K562 (cell line): ENCODE data around the gene RFX3. TPM values are rescaled to one million over a fixed set of nuclear protein-coding genes. Genes with fewer than 3 reads are reported as not detected.
A peak's percentile ranks its signal among the peaks of the same experiment; 100 is the strongest.

Experiments
- ATAC-seq: fragments of 200-7000 bp; cut with Tn5 transposase; 3 replicates; pipeline ENCODE4 v1.9.1; 2020; ENCODE audit warnings: moderate library complexity
- BruUV-seq: library from RNA; stranded (reverse); fragments of 400-500 nt; replicated peaks from 2 replicates; lab custom pipeline; 2021; lab: Mats Ljungman, UMichigan
- CTCF ChIA-PET: fragments of 300-600 bp; formaldehyde crosslinking; extraction: SDS; loops from one replicate; lab custom pipeline; 2021; ENCODE audit warnings: low intra/inter-chr PET ratio; lab: Yijun Ruan, JAX
- POLR2A ChIA-PET: fragments of 300-600, 350-650 bp; sonication (Branson Sonifier 250); formaldehyde crosslinking; extraction: SDS; loops from one replicate; lab custom pipeline; 2021; ENCODE audit warnings: antibody characterized with exemption, inconsistent platforms; lab: Yijun Ruan, JAX
- DNase-seq, 4 experiments: peaks; one replicate each; pipeline versions ENCODE4 v3.0.0 to v3.0.0-alpha.2; 2011 to 2018; ENCODE audit warnings: low spot score in 3 of 4, mixed read lengths in 3 of 4; ENCODE audit errors: extremely low read depth in 1 of 4
- FAIRE-seq: peaks from 2 replicates; lab custom pipeline; 2011; peaks lifted over from hg19 to GRCh38; lab: Jason Lieb, UNC
- H2AFZ ChIP-seq: 2 replicates; pipeline ENCODE4 v1.6.0; 2011; ENCODE audit warnings: low read depth, low read length, control low read depth, inconsistent platforms
- H3K27ac ChIP-seq: fragments of 200-600 bp; 3 replicates; pipeline ENCODE4 v1.8.0; 2011; ENCODE audit warnings: low read depth, mild to moderate bottlenecking, control low read depth, inconsistent platforms, low read length, moderate library complexity, mixed read lengths; ENCODE audit errors: extremely low read depth
- H3K27me3 ChIP-seq, 2 experiments: fragments of 300-600 bp in 1 of 2; 2 replicates in 1 of 2; 3 replicates in 1 of 2; pipeline versions ENCODE4 v1.6.0 to v1.8.0; 2011; ENCODE audit warnings: inconsistent platforms in 2 of 2, low read length in 2 of 2, mild to moderate bottlenecking in 1 of 2, mixed read lengths in 1 of 2, moderate library complexity in 1 of 2; ENCODE audit not compliant: control insufficient read depth in 2 of 2, insufficient read depth in 2 of 2
- H3K36me3 ChIP-seq: fragments of 300-600 bp; 3 replicates; pipeline ENCODE4 v1.8.0; 2011; ENCODE audit warnings: mild to moderate bottlenecking, low read length, inconsistent platforms; ENCODE audit not compliant: control insufficient read depth, insufficient read depth
- H3K4me1 ChIP-seq, 2 experiments: fragments of 200-600 bp in 1 of 2; replicated peaks in 1 of 2; 2 replicates in 1 of 2; 3 replicates in 1 of 2; pipeline versions ENCODE4 v1.5.1 to v1.8.0; 2011; ENCODE audit warnings: inconsistent platforms in 2 of 2, low read length in 2 of 2, mild to moderate bottlenecking in 1 of 2, mixed read lengths in 1 of 2, moderate library complexity in 1 of 2; ENCODE audit not compliant: control insufficient read depth in 2 of 2, insufficient read depth in 2 of 2
- H3K4me2 ChIP-seq: 2 replicates; pipeline ENCODE4 v1.6.1; 2011; ENCODE audit warnings: low read length, control low read depth, inconsistent platforms, mixed read lengths; ENCODE audit not compliant: insufficient read depth
- H3K4me3 ChIP-seq: fragments of 200-600 bp; sonication (generic), shearing (Covaris generic); 2 replicates; pipeline ENCODE4 v1.5.1; 2016; ENCODE audit warnings: control low read depth, inconsistent platforms
- H3K79me2 ChIP-seq: fragments of 200-600 bp; 3 replicates; pipeline ENCODE4 v1.8.0; 2011; ENCODE audit warnings: low read length, inconsistent platforms; ENCODE audit not compliant: control insufficient read depth, insufficient read depth
- H3K9ac ChIP-seq, 2 experiments: 2 replicates each; pipeline versions ENCODE4 v1.6.0 to v1.6.1; 2011; ENCODE audit warnings: low read depth in 2 of 2, low read length in 2 of 2, control low read depth in 1 of 2, inconsistent platforms in 1 of 2, mild to moderate bottlenecking in 1 of 2, mixed read lengths in 1 of 2; ENCODE audit not compliant: insufficient read depth in 1 of 2
- H3K9me1 ChIP-seq: one replicate; pipeline ENCODE4 v1.6.0; 2011; ENCODE audit warnings: inconsistent platforms, mild to moderate bottlenecking, low read length, moderate library complexity; ENCODE audit not compliant: control insufficient read depth, insufficient read depth
- H3K9me3 ChIP-seq: replicated peaks from 2 replicates; pipeline ENCODE4 v1.5.1; 2011; ENCODE audit warnings: low read depth, low read length, inconsistent platforms; ENCODE audit not compliant: control insufficient read depth, insufficient read depth
- H4K20me1 ChIP-seq: replicated peaks from 2 replicates; pipeline ENCODE4 v1.6.1; 2011; ENCODE audit warnings: low read length, inconsistent platforms, mixed read lengths; ENCODE audit not compliant: control insufficient read depth, insufficient read depth
- JUND ChIP-seq, 2 experiments: IDR thresholded peaks; 2 replicates in 1 of 2; 3 replicates in 1 of 2; pipeline ENCODE4 v1.6.1; 2011; ENCODE audit warnings: borderline replicate concordance in 2 of 2, low read depth in 2 of 2, low read length in 2 of 2, improper control_type of control experiment in 1 of 2, missing biosample characterization in 1 of 2, missing genetic modification characterization in 1 of 2, missing genetic modification reagents in 1 of 2
- L3MBTL2 ChIP-seq: fragments of 450-650 bp; IDR thresholded peaks from 2 replicates; pipeline ENCODE4 v1.6.1; 2016; ENCODE audit warnings: mild to moderate bottlenecking, moderate library complexity
- WGBS: fragments of 100-300 bp; shearing (Covaris generic); methylation state at CpG from one replicate; pipeline ENCODE4 v1.1.6; 2016; ENCODE audit warnings: low coverage, mixed read lengths; ENCODE audit not compliant: insufficient coverage; ENCODE audit errors: missing lambda C conversion rate; 5-methylcytosine and 5-hydroxymethylcytosine counted together
- in situ Hi-C: fragments of 300-500 bp; cut with MboI; formaldehyde crosslinking; loops from 4 replicates; pipeline ENCODE4 v1.15.0; 2018; ENCODE audit warnings: inconsistent platforms, mixed read lengths
- intact Hi-C: fragments of 100-400 bp; cut with micrococcal nuclease; formaldehyde crosslinking; loops from 2 replicates; pipeline ENCODE4 v1.14.2; 2022
- polyA plus RNA-seq, 8 experiments: library from polyadenylated mRNA; depleted of rRNA in 4 of 8; stranded (reverse) in 5 of 8; unstranded in 3 of 8; fragments of >200 nt; fragmentation: Nextera tagmentation in 2 of 8; fragmentation: Illumina TruSeq in 1 of 8; extraction: Ambion mirVana in 2 of 8; extraction: Trizol in 1 of 8; gene quantifications; 2 replicates each; pipeline versions ENCODE4 v1.2.1 to v1.2.3, GENCODE V29; 2011 to 2014; ENCODE audit warnings: inconsistent platforms in 1 of 8, missing spikeins in 1 of 8
- total RNA-seq, 7 experiments: library from RNA; depleted of rRNA in 6 of 7; stranded (reverse); fragments of >200 nt in 6 of 7; fragmentation: Illumina TruSeq in 2 of 7; extraction: Trizol in 2 of 7; gene quantifications; 2 replicates each; pipeline versions ENCODE4 v1.2.1 to v1.2.3, GENCODE V29; 2011 to 2021; ENCODE audit warnings: low replicate concordance in 1 of 7
- TF ChIP-seq, protein P1 (sequence below): sonication (generic); IDR thresholded peaks from 2 replicates; pipeline ENCODE4 v1.6.1; 2016
- TF ChIP-seq, protein P2 (sequence below): fragments of 450-650 bp; IDR thresholded peaks from 2 replicates; pipeline ENCODE4 v1.6.1; 2016; ENCODE audit warnings: mild to moderate bottlenecking, moderate library complexity

The RFX3 gene
- total and polyA plus RNA-seq, 9 of the 15 experiments (the other 6 are each of a cell fraction or from before 2014, with no cell fraction given), result 0.86 to 4.9 (median 2.0) TPM

DNA sequence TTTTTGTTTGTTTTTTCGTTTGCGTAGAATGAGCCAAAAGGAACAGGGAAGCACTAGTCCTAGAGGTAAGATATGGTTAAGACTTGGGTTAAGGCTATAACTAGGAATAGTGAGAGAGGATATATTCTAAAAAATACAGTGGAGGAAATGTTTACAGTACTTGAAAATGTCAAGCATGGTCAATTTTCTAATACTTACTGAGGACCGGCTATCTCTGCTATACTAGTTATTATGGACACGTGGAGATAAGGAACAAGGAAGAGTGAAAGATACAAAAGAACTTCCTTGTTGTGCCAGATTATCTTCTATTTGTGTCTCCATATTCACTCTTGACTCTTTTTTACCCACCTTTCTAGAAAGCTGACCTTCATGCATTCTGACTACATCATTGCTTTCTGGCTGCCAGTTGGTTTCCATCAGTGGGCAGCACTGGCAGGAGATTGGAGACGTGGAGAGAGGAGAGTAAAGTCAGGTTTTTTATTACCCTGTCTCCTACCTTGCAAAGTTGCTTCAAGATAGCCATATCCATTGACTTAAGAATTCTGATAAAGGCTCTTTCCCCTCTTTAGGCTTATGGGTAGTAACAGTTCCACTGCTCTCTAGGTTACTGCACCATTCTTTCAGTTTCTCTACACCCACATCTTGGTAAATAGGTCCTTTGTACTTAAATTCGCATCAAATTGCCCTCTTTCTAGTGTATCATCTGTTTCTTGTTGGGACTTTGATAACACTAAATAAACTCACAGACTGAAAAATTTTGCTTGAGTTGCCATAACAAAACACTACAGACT is 9.0 kb upstream of the RFX3 start:
- peaks cover 3% of the 10 kb centered on the region; the same call in 1 of the 3 replicates for H3K36me3 ChIP-seq
- no peak for TF ChIP-seq JUND (IDR thresholded peaks at IDR 0.05; ENCODE audit: borderline replicate concordance, low read depth, low read length)
- TF ChIP-seq JUND (tag; IDR thresholded peaks at IDR 0.05; ENCODE audit: borderline replicate concordance, low read depth, low read length), result no peak
- TF ChIP-seq, protein P1, sequence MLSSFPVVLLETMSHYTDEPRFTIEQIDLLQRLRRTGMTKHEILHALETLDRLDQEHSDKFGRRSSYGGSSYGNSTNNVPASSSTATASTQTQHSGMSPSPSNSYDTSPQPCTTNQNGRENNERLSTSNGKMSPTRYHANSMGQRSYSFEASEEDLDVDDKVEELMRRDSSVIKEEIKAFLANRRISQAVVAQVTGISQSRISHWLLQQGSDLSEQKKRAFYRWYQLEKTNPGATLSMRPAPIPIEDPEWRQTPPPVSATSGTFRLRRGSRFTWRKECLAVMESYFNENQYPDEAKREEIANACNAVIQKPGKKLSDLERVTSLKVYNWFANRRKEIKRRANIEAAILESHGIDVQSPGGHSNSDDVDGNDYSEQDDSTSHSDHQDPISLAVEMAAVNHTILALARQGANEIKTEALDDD, result peak; percentile 83
- peak; percentile 77 for TF ChIP-seq L3MBTL2
- TF ChIP-seq, protein P2, sequence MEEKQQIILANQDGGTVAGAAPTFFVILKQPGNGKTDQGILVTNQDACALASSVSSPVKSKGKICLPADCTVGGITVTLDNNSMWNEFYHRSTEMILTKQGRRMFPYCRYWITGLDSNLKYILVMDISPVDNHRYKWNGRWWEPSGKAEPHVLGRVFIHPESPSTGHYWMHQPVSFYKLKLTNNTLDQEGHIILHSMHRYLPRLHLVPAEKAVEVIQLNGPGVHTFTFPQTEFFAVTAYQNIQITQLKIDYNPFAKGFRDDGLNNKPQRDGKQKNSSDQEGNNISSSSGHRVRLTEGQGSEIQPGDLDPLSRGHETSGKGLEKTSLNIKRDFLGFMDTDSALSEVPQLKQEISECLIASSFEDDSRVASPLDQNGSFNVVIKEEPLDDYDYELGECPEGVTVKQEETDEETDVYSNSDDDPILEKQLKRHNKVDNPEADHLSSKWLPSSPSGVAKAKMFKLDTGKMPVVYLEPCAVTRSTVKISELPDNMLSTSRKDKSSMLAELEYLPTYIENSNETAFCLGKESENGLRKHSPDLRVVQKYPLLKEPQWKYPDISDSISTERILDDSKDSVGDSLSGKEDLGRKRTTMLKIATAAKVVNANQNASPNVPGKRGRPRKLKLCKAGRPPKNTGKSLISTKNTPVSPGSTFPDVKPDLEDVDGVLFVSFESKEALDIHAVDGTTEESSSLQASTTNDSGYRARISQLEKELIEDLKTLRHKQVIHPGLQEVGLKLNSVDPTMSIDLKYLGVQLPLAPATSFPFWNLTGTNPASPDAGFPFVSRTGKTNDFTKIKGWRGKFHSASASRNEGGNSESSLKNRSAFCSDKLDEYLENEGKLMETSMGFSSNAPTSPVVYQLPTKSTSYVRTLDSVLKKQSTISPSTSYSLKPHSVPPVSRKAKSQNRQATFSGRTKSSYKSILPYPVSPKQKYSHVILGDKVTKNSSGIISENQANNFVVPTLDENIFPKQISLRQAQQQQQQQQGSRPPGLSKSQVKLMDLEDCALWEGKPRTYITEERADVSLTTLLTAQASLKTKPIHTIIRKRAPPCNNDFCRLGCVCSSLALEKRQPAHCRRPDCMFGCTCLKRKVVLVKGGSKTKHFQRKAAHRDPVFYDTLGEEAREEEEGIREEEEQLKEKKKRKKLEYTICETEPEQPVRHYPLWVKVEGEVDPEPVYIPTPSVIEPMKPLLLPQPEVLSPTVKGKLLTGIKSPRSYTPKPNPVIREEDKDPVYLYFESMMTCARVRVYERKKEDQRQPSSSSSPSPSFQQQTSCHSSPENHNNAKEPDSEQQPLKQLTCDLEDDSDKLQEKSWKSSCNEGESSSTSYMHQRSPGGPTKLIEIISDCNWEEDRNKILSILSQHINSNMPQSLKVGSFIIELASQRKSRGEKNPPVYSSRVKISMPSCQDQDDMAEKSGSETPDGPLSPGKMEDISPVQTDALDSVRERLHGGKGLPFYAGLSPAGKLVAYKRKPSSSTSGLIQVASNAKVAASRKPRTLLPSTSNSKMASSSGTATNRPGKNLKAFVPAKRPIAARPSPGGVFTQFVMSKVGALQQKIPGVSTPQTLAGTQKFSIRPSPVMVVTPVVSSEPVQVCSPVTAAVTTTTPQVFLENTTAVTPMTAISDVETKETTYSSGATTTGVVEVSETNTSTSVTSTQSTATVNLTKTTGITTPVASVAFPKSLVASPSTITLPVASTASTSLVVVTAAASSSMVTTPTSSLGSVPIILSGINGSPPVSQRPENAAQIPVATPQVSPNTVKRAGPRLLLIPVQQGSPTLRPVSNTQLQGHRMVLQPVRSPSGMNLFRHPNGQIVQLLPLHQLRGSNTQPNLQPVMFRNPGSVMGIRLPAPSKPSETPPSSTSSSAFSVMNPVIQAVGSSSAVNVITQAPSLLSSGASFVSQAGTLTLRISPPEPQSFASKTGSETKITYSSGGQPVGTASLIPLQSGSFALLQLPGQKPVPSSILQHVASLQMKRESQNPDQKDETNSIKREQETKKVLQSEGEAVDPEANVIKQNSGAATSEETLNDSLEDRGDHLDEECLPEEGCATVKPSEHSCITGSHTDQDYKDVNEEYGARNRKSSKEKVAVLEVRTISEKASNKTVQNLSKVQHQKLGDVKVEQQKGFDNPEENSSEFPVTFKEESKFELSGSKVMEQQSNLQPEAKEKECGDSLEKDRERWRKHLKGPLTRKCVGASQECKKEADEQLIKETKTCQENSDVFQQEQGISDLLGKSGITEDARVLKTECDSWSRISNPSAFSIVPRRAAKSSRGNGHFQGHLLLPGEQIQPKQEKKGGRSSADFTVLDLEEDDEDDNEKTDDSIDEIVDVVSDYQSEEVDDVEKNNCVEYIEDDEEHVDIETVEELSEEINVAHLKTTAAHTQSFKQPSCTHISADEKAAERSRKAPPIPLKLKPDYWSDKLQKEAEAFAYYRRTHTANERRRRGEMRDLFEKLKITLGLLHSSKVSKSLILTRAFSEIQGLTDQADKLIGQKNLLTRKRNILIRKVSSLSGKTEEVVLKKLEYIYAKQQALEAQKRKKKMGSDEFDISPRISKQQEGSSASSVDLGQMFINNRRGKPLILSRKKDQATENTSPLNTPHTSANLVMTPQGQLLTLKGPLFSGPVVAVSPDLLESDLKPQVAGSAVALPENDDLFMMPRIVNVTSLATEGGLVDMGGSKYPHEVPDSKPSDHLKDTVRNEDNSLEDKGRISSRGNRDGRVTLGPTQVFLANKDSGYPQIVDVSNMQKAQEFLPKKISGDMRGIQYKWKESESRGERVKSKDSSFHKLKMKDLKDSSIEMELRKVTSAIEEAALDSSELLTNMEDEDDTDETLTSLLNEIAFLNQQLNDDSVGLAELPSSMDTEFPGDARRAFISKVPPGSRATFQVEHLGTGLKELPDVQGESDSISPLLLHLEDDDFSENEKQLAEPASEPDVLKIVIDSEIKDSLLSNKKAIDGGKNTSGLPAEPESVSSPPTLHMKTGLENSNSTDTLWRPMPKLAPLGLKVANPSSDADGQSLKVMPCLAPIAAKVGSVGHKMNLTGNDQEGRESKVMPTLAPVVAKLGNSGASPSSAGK, result peak; percentile 54; the same call in 1 of the 2 replicates
- H3K9me3 ChIP-seq, result no peaks in the 10 kb centered on the region
- DNase-seq (no peak), ATAC-seq (peak; percentile 34), FAIRE-seq (no peak)
- ChIA-PET CTCF (no interaction called here), POLR2A (no interaction called here)
- peaks cover 20% of the 10 kb centered on the region for H3K79me2 ChIP-seq
- in situ Hi-C loops, result no loop called here
- no peaks in the 10 kb centered on the region for H4K20me1 ChIP-seq
- H3K27me3 ChIP-seq, result no peaks in the 10 kb centered on the region
- intact Hi-C loops, result no loop called here
- H3K4me1 ChIP-seq, result peaks cover 0 to 10% of the 10 kb centered on the region in 2 experiments; a peak in 2 of 5 replicates
- no peak overlapping the region for H3K9ac ChIP-seq
- no peak overlapping the region for H3K27ac ChIP-seq
- WGBS, result 35% methylated on average over 6 of the region's 6 CpGs
- H3K9me1 ChIP-seq, result no peaks in the 10 kb centered on the region
- no TSS peak for BruUV-seq
- H3K4me3 ChIP-seq, result no peak overlapping the region
- H3K4me2 ChIP-seq, result peak overlapping the region; percentile 2; the same call in 1 of the 2 replicates
- H2AFZ ChIP-seq, result 0 out of 2 replicates have a peak overlapping the region, but pooled peaks have one; percentile 7
